Activated CD4-positive, alpha-beta T cell treated with anti-CD3 and anti-CD28 coated beads for 4 hours (primary cell): ENCODE results near the gene DAZ4.
"Not testable (repeated sequence)": the region's sequence is repeated elsewhere in the genome, so short reads cannot be mapped to it uniquely, and the experiment has no call there.

ENCODE experiments used
- DNase-seq, 2 donors: peaks; one replicate each; pipeline ENCODE4 v3.0.0-alpha.2; 2020

DAZ4 gene, protein sequence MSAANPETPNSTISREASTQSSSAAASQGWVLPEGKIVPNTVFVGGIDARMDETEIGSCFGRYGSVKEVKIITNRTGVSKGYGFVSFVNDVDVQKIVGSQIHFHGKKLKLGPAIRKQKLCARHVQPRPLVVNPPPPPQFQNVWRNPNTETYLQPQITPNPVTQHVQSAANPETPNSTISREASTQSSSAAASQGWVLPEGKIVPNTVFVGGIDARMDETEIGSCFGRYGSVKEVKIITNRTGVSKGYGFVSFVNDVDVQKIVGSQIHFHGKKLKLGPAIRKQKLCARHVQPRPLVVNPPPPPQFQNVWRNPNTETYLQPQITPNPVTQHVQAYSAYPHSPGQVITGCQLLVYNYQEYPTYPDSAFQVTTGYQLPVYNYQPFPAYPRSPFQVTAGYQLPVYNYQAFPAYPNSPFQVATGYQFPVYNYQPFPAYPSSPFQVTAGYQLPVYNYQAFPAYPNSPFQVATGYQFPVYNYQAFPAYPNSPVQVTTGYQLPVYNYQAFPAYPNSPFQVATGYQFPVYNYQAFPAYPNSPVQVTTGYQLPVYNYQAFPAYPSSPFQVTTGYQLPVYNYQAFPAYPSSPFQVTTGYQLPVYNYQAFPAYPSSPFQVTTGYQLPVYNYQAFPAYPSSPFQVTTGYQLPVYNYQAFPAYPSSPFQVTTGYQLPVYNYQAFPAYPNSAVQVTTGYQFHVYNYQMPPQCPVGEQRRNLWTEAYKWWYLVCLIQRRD

DNA sequence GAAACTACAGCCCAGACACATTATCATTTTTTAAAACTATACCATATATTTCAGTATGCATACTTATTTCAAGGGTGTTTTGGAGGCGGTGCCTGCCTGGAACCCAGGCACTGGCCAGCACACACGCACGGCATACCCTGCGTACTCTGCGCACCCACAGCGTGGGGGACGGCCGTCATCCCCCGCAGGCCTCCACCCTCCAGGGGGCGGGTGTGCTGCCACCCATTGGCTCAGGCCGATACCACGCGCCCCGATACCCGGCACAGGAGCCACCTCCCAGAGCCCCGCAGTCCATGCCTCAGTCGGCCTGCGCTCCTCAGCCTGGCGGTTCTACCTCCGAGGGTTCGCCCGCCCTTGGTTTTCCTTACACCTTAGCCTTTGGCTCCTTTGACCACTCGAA lies at the start of gene DAZ4:
Gene DAZ4 (plus strand): TSS at position 301 of the 400 bp plus-strand sequence. CDS start 208 bp downstream, outside the sequence.
- DNase-seq: not testable (repeated sequence)

DNA sequence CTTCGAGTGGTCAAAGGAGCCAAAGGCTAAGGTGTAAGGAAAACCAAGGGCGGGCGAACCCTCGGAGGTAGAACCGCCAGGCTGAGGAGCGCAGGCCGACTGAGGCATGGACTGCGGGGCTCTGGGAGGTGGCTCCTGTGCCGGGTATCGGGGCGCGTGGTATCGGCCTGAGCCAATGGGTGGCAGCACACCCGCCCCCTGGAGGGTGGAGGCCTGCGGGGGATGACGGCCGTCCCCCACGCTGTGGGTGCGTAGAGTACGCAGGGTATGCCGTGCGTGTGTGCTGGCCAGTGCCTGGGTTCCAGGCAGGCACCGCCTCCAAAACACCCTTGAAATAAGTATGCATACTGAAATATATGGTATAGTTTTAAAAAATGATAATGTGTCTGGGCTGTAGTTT lies 20.4 kb upstream of the DAZ4 start, which contains the start of gene DAZ3:
Gene DAZ3 (minus strand): TSS at position 101 of the 400 bp plus-strand sequence. CDS start 208 bp downstream, outside the sequence.
- DNase-seq: not testable (repeated sequence)

- DNase-seq: not testable (repeated sequence)
Measured at GRCh38 chrY:24821836-24822235, 11.9 kb upstream of the DAZ4 start.

GRCh38 chrY:24824184-24824879 lies 9.4 kb upstream of the DAZ4 start:
- not testable (repeated sequence) for DNase-seq

DNA sequence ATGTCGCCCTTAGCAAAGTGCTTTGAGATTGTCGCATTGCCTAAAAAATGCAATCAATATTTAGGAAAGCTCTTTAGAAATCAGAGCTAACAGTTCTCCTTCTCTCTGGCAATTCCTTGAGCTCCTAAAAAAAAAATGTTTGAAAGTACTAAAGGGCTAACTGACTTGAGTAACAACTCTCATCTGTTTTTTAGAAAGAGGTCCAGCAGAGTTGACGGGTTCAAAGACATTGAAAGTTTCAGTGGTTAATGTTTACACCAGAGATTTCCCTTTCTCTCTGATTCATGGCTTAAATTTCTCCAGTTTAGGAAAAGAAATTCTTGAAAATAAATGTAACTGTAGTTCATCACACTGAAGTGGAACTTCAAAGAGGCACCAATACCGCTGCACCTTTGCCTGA lies 8.7 kb upstream of the DAZ4 start:
- not testable (repeated sequence) for DNase-seq
